Esophagus muscularis mucosa (tissue), 4 donors: ENCODE data around the gene CEP104.

Source experiments
- CTCF ChIP-seq, 3 experiments: fragments of 200-600 bp in 2 of 3; fragments of 450-650 bp in 1 of 3; sonication (generic) in 2 of 3; IDR thresholded peaks; one replicate each; pipeline ENCODE4 v1.5.1; 2017 to 2019; ENCODE audit warnings: antibody characterized with exemption in 3 of 3, mild to moderate bottlenecking in 2 of 3, moderate library complexity in 1 of 3
- EP300 ChIP-seq: sonication (generic); formaldehyde crosslinking; IDR thresholded peaks from one replicate; pipeline ENCODE4 v1.6.1; 2017; ENCODE audit warnings: antibody characterized with exemption
- POLR2A ChIP-seq: fragments of 450-650 bp; IDR thresholded peaks from one replicate; pipeline ENCODE4 v1.6.1; 2017; ENCODE audit warnings: antibody characterized with exemption, moderate library complexity, mild to moderate bottlenecking, low read depth

GRCh38 chr1:3814065-3814464, 42.9 kb downstream of the CEP104 start:
- TF ChIP-seq CTCF (IDR thresholded peaks at IDR 0.05) (no peak), POLR2A (no peak), EP300 (no peak)
